Stomach (tissue), 4 donors: ENCODE data around the gene PER1.

Source experiments
- EP300 ChIP-seq: sonication (generic); formaldehyde crosslinking; IDR thresholded peaks from one replicate; pipeline ENCODE4 v1.6.1; 2017; ENCODE audit warnings: antibody characterized with exemption
- POLR2A ChIP-seq, 4 donors: fragments of 450-650 bp; IDR thresholded peaks; one replicate each; pipeline ENCODE4 v1.6.1; 2016; ENCODE audit warnings: antibody characterized with exemption in 4 of 4, control low read depth in 2 of 4, mild to moderate bottlenecking in 1 of 4, moderate library complexity in 1 of 4
- POLR2AphosphoS5 ChIP-seq, 3 donors: sonication (generic); formaldehyde crosslinking; IDR thresholded peaks; one replicate each; pipeline ENCODE4 v1.6.1; 2016; ENCODE audit warnings: antibody characterized with exemption in 3 of 3
- TF ChIP-seq, protein P1 (sequence below), 7 experiments: fragments of 450-650 bp in 4 of 7; fragments of 200-600 bp in 3 of 7; sonication (generic) in 3 of 7; IDR thresholded peaks; one replicate each; pipeline ENCODE4 v1.5.1; 2016 to 2019; ENCODE audit warnings: antibody characterized with exemption in 7 of 7, control low read depth in 2 of 7, mild to moderate bottlenecking in 1 of 7

DNA sequence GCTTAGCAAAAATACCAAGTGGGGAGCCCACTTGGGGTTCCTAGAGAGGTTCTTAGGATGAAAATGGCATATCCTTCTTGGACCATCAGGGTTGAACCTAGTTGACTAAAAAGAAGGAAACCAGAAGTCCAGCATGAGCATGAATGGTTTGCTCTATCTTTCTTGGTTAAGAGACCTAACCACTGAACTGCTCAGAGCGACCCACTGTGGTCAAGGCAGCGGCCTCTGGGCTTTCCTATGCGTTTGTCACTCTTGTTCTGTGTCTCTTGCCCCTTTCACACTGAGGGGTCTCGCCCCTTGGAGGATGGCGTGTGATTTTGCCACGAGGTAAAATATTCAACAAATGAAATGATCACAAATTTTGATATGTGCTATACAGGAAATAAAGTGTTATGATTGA, 38.3 kb upstream of the PER1 start:
- TF ChIP-seq, protein P1, sequence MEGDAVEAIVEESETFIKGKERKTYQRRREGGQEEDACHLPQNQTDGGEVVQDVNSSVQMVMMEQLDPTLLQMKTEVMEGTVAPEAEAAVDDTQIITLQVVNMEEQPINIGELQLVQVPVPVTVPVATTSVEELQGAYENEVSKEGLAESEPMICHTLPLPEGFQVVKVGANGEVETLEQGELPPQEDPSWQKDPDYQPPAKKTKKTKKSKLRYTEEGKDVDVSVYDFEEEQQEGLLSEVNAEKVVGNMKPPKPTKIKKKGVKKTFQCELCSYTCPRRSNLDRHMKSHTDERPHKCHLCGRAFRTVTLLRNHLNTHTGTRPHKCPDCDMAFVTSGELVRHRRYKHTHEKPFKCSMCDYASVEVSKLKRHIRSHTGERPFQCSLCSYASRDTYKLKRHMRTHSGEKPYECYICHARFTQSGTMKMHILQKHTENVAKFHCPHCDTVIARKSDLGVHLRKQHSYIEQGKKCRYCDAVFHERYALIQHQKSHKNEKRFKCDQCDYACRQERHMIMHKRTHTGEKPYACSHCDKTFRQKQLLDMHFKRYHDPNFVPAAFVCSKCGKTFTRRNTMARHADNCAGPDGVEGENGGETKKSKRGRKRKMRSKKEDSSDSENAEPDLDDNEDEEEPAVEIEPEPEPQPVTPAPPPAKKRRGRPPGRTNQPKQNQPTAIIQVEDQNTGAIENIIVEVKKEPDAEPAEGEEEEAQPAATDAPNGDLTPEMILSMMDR (IDR thresholded peaks at IDR 0.05) = no peak
- TF ChIP-seq EP300 (no peak), POLR2A (IDR thresholded peaks at IDR 0.05) (no peak), POLR2AphosphoS5 (IDR thresholded peaks at IDR 0.05) (no peak)
